ENCODE results near the gene UBR4.

DNA sequence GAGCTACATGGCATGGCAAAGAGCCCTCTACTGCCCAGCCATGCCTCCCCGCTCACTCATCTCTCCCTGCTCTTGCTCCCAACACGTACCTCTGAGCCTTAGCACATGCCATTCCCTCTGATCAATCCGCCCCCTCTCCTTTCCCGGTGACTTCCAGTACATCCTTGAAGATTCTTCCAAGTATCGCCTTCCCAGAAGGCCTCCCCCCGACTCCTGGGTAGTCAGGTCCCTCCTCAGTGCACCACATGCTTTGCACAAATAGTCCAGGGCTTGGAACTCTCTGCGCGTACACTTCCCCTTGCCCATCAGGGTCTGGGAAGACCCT lies 176.6 kb downstream of the UBR4 start:
- TF ChIP-seq, protein P1, sequence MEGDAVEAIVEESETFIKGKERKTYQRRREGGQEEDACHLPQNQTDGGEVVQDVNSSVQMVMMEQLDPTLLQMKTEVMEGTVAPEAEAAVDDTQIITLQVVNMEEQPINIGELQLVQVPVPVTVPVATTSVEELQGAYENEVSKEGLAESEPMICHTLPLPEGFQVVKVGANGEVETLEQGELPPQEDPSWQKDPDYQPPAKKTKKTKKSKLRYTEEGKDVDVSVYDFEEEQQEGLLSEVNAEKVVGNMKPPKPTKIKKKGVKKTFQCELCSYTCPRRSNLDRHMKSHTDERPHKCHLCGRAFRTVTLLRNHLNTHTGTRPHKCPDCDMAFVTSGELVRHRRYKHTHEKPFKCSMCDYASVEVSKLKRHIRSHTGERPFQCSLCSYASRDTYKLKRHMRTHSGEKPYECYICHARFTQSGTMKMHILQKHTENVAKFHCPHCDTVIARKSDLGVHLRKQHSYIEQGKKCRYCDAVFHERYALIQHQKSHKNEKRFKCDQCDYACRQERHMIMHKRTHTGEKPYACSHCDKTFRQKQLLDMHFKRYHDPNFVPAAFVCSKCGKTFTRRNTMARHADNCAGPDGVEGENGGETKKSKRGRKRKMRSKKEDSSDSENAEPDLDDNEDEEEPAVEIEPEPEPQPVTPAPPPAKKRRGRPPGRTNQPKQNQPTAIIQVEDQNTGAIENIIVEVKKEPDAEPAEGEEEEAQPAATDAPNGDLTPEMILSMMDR (IDR thresholded peaks at IDR 0.05), result no peak
- TF ChIP-seq POLR2A (IDR thresholded peaks at IDR 0.05), result no peak
